Vagina (tissue), 2 donors: ENCODE results near the gene CREM.

Source experiments
- POLR2A ChIP-seq, 2 donors: fragments of 450-650 bp; IDR thresholded peaks; one replicate each; pipeline ENCODE4 v1.6.1; 2017; ENCODE audit warnings: antibody characterized with exemption in 2 of 2, mild to moderate bottlenecking in 2 of 2, moderate library complexity in 2 of 2
- POLR2AphosphoS5 ChIP-seq, 2 donors: sonication (generic); formaldehyde crosslinking; IDR thresholded peaks; one replicate each; pipeline ENCODE4 v1.9.0; 2017; ENCODE audit warnings: antibody characterized with exemption in 2 of 2, mild to moderate bottlenecking in 2 of 2, low read depth in 1 of 2; ENCODE audit not compliant: insufficient read depth in 1 of 2

- no peak for TF ChIP-seq POLR2A (IDR thresholded peaks at IDR 0.05)
- no peak for TF ChIP-seq POLR2AphosphoS5 (IDR thresholded peaks at IDR 0.05; ENCODE audit: insufficient read depth in 1 of 2, low read depth in 1 of 2)
Observed at GRCh38 chr10:35228058-35228457, 101.4 kb downstream of the CREM start.
